ENCODE results near the gene MYL12B. TPM values are rescaled to one million over a fixed set of nuclear protein-coding genes. Genes with fewer than 3 reads are reported as not detected.

MYL12B gene
- total and polyA plus RNA-seq, 2 donors = 479 to 505 TPM

Other genes with a start within 250 kb of the MYL12B start
- gene LPIN2, start 249.0 kb upstream of the MYL12B start, total RNA-seq = 25.5 TPM
- 11.1 TPM for gene LPIN2, start 249.0 kb upstream of the MYL12B start, polyA plus RNA-seq
- gene MYOM1, start 42.2 kb upstream of the MYL12B start, total RNA-seq = 1.1 TPM
- 3.3 TPM for gene MYOM1, start 42.2 kb upstream of the MYL12B start, polyA plus RNA-seq
- gene MYL12A, start 14.3 kb upstream of the MYL12B start, total RNA-seq = 664 TPM
- gene MYL12A, start 14.3 kb upstream of the MYL12B start, polyA plus RNA-seq = 747 TPM
- gene TGIF1, start 188.0 kb downstream of the MYL12B start, total RNA-seq = 25.4 TPM
- 96.1 TPM for gene TGIF1, start 188.0 kb downstream of the MYL12B start, polyA plus RNA-seq

Measured in thymus (tissue), 2 donors.